Measurements from ENCODE around the gene PRR35. TPM values are rescaled to one million over a fixed set of nuclear protein-coding genes. Genes with fewer than 3 reads are reported as not detected.

The PRR35 gene
- total RNA-seq, 2 experiments from 2014 or later: not detected

- peaks cover 5% of the 10 kb centered on the region for H3K36me3 Mint-ChIP-seq (ENCODE audit: low read depth)
- no peaks in the 10 kb centered on the region for H3K9me3 Mint-ChIP-seq (ENCODE audit: low read depth)
- no peaks in the 10 kb centered on the region for H3K27me3 Mint-ChIP-seq
- ChIA-PET POLR2A (no interaction called here), CTCF (interaction anchor here (0.8 kb wide), 1 partner anchor 21 kb away, joined by 3 read pairs; no protein-coding TSS in a partner anchor)
- no peak for DNase-seq
- no peak for ATAC-seq
- H3K27ac Mint-ChIP-seq: no peak overlapping the region
- H3K4me3 Mint-ChIP-seq: no peak overlapping the region
- peaks cover 1% of the 10 kb centered on the region for H3K4me1 Mint-ChIP-seq
- intact Hi-C loops (cut with DNase I, micrococcal nuclease): no loop called here
Observed at GRCh38 chr16:539901-540530, 20.2 kb upstream of the PRR35 start.

- intact Hi-C loops (cut with DNase I, micrococcal nuclease): no loop called here
- Mint-ChIP-seq H3K4me3 (no peak overlapping the region), H3K9me3 (ENCODE audit: low read depth) (no peaks in the 10 kb centered on the region), H3K4me1 (peaks cover 1% of the 10 kb centered on the region), H3K27me3 (no peaks in the 10 kb centered on the region), H3K36me3 (ENCODE audit: low read depth) (peaks cover 5% of the 10 kb centered on the region), H3K27ac (no peak overlapping the region)
- ATAC-seq (no peak), DNase-seq (no peak)
- CTCF ChIA-PET: interaction anchor here (0.8 kb wide), 1 partner anchor 22 kb away, joined by 3 read pairs; no protein-coding TSS in a partner anchor
- POLR2A ChIA-PET: no interaction called here
Observed at GRCh38 chr16:540645-541340, 19.4 kb upstream of the PRR35 start.

- no peak overlapping the region for H3K27ac Mint-ChIP-seq
- peaks cover 1% of the 10 kb centered on the region for H3K4me1 Mint-ChIP-seq
- CTCF ChIA-PET: no interaction called here
Observed at GRCh38 chr16:543301-544164, 16.7 kb upstream of the PRR35 start.

GRCh38 chr16:544517-544916, 15.7 kb upstream of the PRR35 start:
- Mint-ChIP-seq H3K27me3 (no peaks in the 10 kb centered on the region), H3K27ac (no peak overlapping the region), H3K4me1 (peaks cover 1% of the 10 kb centered on the region), H3K9me3 (ENCODE audit: low read depth) (no peaks in the 10 kb centered on the region), H3K36me3 (ENCODE audit: low read depth) (peaks cover 6% of the 10 kb centered on the region), H3K4me3 (no peak overlapping the region)
- intact Hi-C loops (cut with DNase I, micrococcal nuclease): no loop called here
- no peak for DNase-seq
- POLR2A ChIA-PET: no interaction called here
- ATAC-seq: no peak
- CTCF ChIA-PET: no interaction called here

More at GRCh38 chr16:543301-544164, 16.7 kb upstream of the PRR35 start:
- Mint-ChIP-seq H3K36me3 (ENCODE audit: low read depth) (peaks cover 5% of the 10 kb centered on the region), H3K27me3 (no peaks in the 10 kb centered on the region), H3K9me3 (ENCODE audit: low read depth) (no peaks in the 10 kb centered on the region), H3K4me3 (no peak overlapping the region)
- intact Hi-C loops (cut with DNase I, micrococcal nuclease): no loop called here
- DNase-seq (no peak), ATAC-seq (no peak)
- POLR2A ChIA-PET: no interaction called here

- H3K36me3 Mint-ChIP-seq (ENCODE audit: low read depth): peaks cover 4% of the 10 kb centered on the region
- peak; percentile 62 for DNase-seq
- POLR2A ChIA-PET: no interaction called here
- no peaks in the 10 kb centered on the region for H3K27me3 Mint-ChIP-seq
- no peak overlapping the region for H3K4me3 Mint-ChIP-seq
- peaks cover 1% of the 10 kb centered on the region for H3K4me1 Mint-ChIP-seq
- no peaks in the 10 kb centered on the region for H3K9me3 Mint-ChIP-seq (ENCODE audit: low read depth)
- peak; percentile 59 for ATAC-seq
- CTCF ChIA-PET: no interaction called here
- intact Hi-C loops (cut with DNase I, micrococcal nuclease): no loop called here
- H3K27ac Mint-ChIP-seq: no peak overlapping the region
Observed at GRCh38 chr16:546909-547770, 13.1 kb upstream of the PRR35 start.

- POLR2A ChIA-PET: no interaction called here
Observed at GRCh38 chr16:548586-548985, 11.6 kb upstream of the PRR35 start.

GRCh38 chr16:549544-550263, 10.5 kb upstream of the PRR35 start:
- intact Hi-C loops (cut with DNase I, micrococcal nuclease): no loop called here

More at GRCh38 chr16:548586-548985, 11.6 kb upstream of the PRR35 start:
- Mint-ChIP-seq H3K27ac (no peak overlapping the region), H3K4me3 (no peak overlapping the region), H3K9me3 (ENCODE audit: low read depth) (no peaks in the 10 kb centered on the region), H3K27me3 (no peaks in the 10 kb centered on the region), H3K4me1 (peaks cover 1% of the 10 kb centered on the region), H3K36me3 (ENCODE audit: low read depth) (peaks cover 2% of the 10 kb centered on the region)
- CTCF ChIA-PET: no interaction called here
- intact Hi-C loops (cut with DNase I, micrococcal nuclease): no loop called here
- DNase-seq (no peak), ATAC-seq (no peak)

GRCh38 chr16:551210-551609, 9.0 kb upstream of the PRR35 start:
- DNase-seq (no peak), ATAC-seq (no peak)
- intact Hi-C loops (cut with DNase I, micrococcal nuclease): no loop called here
- POLR2A ChIA-PET: no interaction called here
- Mint-ChIP-seq H3K9me3 (ENCODE audit: low read depth) (no peaks in the 10 kb centered on the region), H3K4me3 (no peak overlapping the region), H3K27ac (no peak overlapping the region), H3K4me1 (no peaks in the 10 kb centered on the region), H3K36me3 (ENCODE audit: low read depth) (peaks cover 2% of the 10 kb centered on the region), H3K27me3 (no peaks in the 10 kb centered on the region)
- CTCF ChIA-PET: interaction anchor here (0.6 kb wide), 1 partner anchor 454 kb away, joined by 3 read pairs; no protein-coding TSS in a partner anchor

More at GRCh38 chr16:549544-550263, 10.5 kb upstream of the PRR35 start:
- DNase-seq: no peak
- no peak overlapping the region for H3K4me3 Mint-ChIP-seq
- H3K4me1 Mint-ChIP-seq: peaks cover 1% of the 10 kb centered on the region
- no peak overlapping the region for H3K27ac Mint-ChIP-seq
- H3K36me3 Mint-ChIP-seq (ENCODE audit: low read depth): peaks cover 2% of the 10 kb centered on the region
- POLR2A ChIA-PET: no interaction called here
- CTCF ChIA-PET: no interaction called here
- no peaks in the 10 kb centered on the region for H3K9me3 Mint-ChIP-seq (ENCODE audit: low read depth)
- ATAC-seq: no peak
- H3K27me3 Mint-ChIP-seq: no peaks in the 10 kb centered on the region

- Mint-ChIP-seq H3K27me3 (no peaks in the 10 kb centered on the region), H3K9me3 (ENCODE audit: low read depth) (no peaks in the 10 kb centered on the region), H3K36me3 (ENCODE audit: low read depth) (peaks cover 2% of the 10 kb centered on the region), H3K27ac (no peak overlapping the region), H3K4me3 (no peak overlapping the region), H3K4me1 (no peaks in the 10 kb centered on the region)
- intact Hi-C loops (cut with DNase I, micrococcal nuclease): no loop called here
- ChIA-PET POLR2A (no interaction called here), CTCF (no interaction called here)
- DNase-seq: no peak
- no peak for ATAC-seq
Observed at GRCh38 chr16:552171-552570, 8.0 kb upstream of the PRR35 start.

GRCh38 chr16:553601-554296, 6.4 kb upstream of the PRR35 start:
- Mint-ChIP-seq H3K27me3 (peaks cover 6% of the 10 kb centered on the region), H3K4me1 (no peaks in the 10 kb centered on the region), H3K27ac (no peak overlapping the region), H3K36me3 (ENCODE audit: low read depth) (peaks cover 2% of the 10 kb centered on the region), H3K4me3 (no peak overlapping the region), H3K9me3 (ENCODE audit: low read depth) (no peaks in the 10 kb centered on the region)
- POLR2A ChIA-PET: no interaction called here
- ATAC-seq (no peak), DNase-seq (no peak)
- intact Hi-C loops (cut with DNase I, micrococcal nuclease): no loop called here
- CTCF ChIA-PET: no interaction called here

All from activated CD4-positive, alpha-beta T cell treated with anti-CD3 and anti-CD28 coated beads for 36 hours (primary cell).